ENCODE data around the gene SP3.

The SP3 gene

GRCh38 chr2:173860082-173860481 lies 105.1 kb downstream of the SP3 start:
- Histone ChIP-seq H3K9me3 (ENCODE audit: control insufficient read depth, insufficient read depth, low read length) (no peaks in the 10 kb centered on the region), H3K27ac (ENCODE audit: low read depth, low read length) (no peak overlapping the region), H3K4me3 (ENCODE audit: low read length) (no peak overlapping the region), H3K4me2 (ENCODE audit: low read length) (no peak overlapping the region), H3K36me3 (ENCODE audit: control insufficient read depth, low read length) (no peaks in the 10 kb centered on the region), H3K9me2 (replicated peaks; ENCODE audit: control insufficient read depth, low read length) (no peaks in the 10 kb centered on the region), H4K20me1 (ENCODE audit: control insufficient read depth, insufficient read depth, low read depth, low read length) (no peaks in the 10 kb centered on the region), H3F3A (ENCODE audit: control insufficient read depth, insufficient read depth) (no peaks in the 10 kb centered on the region; the same call in 1 of the 2 replicates), H3K4me1 (ENCODE audit: control insufficient read depth, low read length) (peaks cover 20% of the 10 kb centered on the region), H3K79me2 (ENCODE audit: control insufficient read depth, low read length) (no peaks in the 10 kb centered on the region), H3K27me3 (ENCODE audit: control insufficient read depth, low read length) (no peaks in the 10 kb centered on the region)
- no peak for TF ChIP-seq EZH2phosphoT487 (IDR thresholded peaks at IDR 0.05; ENCODE audit: borderline replicate concordance, low read length)
- TF ChIP-seq, protein P1, sequence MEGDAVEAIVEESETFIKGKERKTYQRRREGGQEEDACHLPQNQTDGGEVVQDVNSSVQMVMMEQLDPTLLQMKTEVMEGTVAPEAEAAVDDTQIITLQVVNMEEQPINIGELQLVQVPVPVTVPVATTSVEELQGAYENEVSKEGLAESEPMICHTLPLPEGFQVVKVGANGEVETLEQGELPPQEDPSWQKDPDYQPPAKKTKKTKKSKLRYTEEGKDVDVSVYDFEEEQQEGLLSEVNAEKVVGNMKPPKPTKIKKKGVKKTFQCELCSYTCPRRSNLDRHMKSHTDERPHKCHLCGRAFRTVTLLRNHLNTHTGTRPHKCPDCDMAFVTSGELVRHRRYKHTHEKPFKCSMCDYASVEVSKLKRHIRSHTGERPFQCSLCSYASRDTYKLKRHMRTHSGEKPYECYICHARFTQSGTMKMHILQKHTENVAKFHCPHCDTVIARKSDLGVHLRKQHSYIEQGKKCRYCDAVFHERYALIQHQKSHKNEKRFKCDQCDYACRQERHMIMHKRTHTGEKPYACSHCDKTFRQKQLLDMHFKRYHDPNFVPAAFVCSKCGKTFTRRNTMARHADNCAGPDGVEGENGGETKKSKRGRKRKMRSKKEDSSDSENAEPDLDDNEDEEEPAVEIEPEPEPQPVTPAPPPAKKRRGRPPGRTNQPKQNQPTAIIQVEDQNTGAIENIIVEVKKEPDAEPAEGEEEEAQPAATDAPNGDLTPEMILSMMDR (IDR thresholded peaks at IDR 0.05; ENCODE audit: low read depth, low read length, poor library complexity, severe bottlenecking), result no peak

DNA sequence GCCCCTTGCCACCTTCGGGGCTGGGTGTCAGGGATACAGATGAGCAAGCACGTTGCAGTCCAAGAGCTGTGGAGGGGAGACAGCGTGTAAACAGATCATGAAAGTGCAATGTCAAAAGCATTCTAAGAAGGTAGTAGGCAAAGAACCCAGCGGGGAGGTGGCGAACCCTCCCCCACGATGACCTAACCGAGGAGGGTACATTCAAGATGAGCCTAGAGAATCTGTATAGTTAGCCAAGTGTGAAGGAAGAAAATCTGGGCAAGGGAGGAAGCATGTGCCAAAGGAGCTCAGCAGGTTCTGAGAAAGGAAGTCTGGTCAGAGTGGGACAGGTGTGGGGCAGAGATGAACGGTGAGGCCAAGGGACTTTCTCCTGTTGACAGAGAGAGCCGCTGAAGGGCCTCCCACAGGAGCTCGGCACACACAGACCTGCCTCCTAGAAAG lies 106.9 kb downstream of the SP3 start:
- TF ChIP-seq, protein P1 (IDR thresholded peaks at IDR 0.05; ENCODE audit: low read depth, low read length, poor library complexity, severe bottlenecking), result no peak
- TF ChIP-seq EZH2phosphoT487 (IDR thresholded peaks at IDR 0.05; ENCODE audit: borderline replicate concordance, low read length), result no peak
- no peaks in the 10 kb centered on the region for H3K9me2 ChIP-seq (replicated peaks; ENCODE audit: control insufficient read depth, low read length)
- no peaks in the 10 kb centered on the region for H4K20me1 ChIP-seq (ENCODE audit: control insufficient read depth, insufficient read depth, low read depth, low read length)
- no peaks in the 10 kb centered on the region for H3F3A ChIP-seq (ENCODE audit: control insufficient read depth, insufficient read depth)
- no peaks in the 10 kb centered on the region for H3K9me3 ChIP-seq (ENCODE audit: control insufficient read depth, insufficient read depth, low read length)
- no peak overlapping the region for H3K27ac ChIP-seq (ENCODE audit: low read depth, low read length)
- H3K79me2 ChIP-seq (ENCODE audit: control insufficient read depth, low read length), result no peaks in the 10 kb centered on the region
- H3K4me1 ChIP-seq (ENCODE audit: control insufficient read depth, low read length), result peaks cover 20% of the 10 kb centered on the region
- H3K36me3 ChIP-seq (ENCODE audit: control insufficient read depth, low read length), result no peaks in the 10 kb centered on the region
- no peaks in the 10 kb centered on the region for H3K27me3 ChIP-seq (ENCODE audit: control insufficient read depth, low read length)
- H3K4me2 ChIP-seq (ENCODE audit: low read length), result peak overlapping the region; percentile 26
- no peak overlapping the region for H3K4me3 ChIP-seq (ENCODE audit: low read length)
